ENCODE measurements around the gene PHOSPHO2.
A peak's percentile ranks its signal among the peaks of the same experiment; 100 is the strongest.
"Not testable (repeated sequence)": the region's sequence is repeated elsewhere in the genome, so short reads cannot be mapped to it uniquely, and the experiment has no call there.

The PHOSPHO2 gene

DNA sequence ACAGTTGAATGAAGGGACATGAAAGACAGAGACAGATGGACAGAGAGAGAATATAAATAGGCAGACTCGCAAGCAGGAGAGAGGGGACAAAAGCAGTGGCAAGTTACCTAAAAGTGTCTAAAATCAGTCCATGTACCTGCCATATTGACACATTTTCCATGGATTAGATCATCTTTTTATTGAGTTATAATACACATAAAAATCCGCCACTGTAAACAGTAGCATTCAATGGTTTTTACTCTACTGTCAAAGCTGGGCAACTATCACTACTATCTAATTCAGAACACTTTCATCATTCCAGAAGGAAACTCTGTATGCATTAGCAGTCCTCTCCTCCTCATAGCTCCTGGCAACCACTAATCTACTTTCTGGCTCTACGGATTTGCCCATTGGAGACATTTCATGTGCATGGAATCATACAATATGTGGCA is 10.1 kb upstream of the PHOSPHO2 start:
- DNase-seq (ENCODE audit: low spot score): no peak

DNA sequence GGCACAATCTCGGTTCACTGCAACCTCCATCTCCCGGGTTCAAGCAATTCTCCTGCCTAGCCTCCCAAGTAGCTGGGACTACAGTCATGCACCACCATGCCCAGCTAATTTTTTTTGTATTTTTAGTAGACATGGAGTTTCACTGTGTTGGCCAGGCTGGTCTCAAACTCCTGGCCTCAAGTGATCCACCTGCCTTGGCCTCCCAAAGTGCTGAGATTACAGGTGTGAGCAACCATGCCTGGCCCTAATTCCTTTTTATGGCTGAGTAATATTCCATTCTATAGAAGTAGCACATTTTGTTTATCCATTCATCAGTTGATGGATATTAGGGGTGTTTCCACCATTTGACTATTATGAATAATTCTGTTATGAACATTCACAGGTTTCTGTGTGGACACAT is 9.6 kb upstream of the PHOSPHO2 start:
- DNase-seq (ENCODE audit: low spot score): not testable (repeated sequence)

DNA sequence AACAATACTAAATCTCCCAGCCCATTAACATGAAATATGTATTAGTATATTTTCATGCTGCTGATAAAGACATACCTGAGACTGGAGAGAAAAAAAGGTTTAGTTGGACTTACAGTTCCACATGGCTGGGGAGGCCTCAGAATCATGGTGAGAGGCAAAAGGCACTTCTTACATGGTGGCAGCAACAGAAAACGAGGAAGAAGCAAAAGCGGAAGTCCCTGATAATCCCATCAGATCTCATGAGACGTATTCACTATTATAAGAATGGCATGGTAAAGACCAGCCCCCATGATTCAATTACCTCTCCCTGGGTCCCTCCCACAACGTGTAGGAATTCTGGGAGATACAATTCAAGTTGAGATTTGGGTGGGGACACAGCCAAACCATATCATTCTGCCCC is 7.4 kb upstream of the PHOSPHO2 start:
- DNase-seq (ENCODE audit: low spot score): not testable (repeated sequence)

DNA sequence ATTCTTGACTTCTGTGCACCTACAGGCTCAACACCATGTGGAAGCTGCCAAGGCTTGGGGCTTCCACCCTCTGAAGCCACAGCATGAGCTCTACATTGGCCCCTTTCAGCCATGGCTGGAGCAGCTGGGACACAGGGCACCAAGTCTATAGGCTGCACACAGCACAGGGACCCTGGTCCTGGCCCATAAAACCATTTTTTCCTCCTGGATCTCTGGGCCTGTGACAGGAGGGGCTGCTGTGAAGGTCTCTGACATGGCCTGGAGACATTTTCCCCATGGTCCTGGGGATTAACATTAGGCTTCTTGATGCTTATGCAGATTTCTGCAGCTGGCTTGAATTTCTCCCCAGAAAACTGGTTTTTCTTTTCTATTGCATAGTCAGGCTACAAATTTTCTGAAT is 6.3 kb upstream of the PHOSPHO2 start:
- DNase-seq (ENCODE audit: low spot score): not testable (repeated sequence)

DNA sequence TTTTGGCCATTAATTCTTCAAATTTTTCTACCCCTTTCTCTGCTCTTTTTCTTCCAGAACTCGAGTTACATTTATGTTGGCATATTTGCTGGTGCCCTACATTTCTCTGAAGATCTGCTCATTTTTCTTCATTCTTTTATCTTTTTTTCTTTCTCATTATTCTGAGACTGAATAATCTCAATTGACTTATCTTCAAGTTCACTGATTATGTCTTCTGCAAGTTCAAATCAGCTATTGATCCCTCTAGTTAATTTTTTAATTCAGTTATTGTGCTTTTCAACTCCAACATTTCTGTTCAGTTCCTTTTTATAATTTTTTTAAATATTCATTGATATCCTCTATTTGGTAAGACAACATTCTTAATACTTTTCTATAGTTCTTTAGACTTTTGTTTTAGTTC is 3.3 kb upstream of the PHOSPHO2 start:
- no peak for DNase-seq (ENCODE audit: low spot score)

DNA sequence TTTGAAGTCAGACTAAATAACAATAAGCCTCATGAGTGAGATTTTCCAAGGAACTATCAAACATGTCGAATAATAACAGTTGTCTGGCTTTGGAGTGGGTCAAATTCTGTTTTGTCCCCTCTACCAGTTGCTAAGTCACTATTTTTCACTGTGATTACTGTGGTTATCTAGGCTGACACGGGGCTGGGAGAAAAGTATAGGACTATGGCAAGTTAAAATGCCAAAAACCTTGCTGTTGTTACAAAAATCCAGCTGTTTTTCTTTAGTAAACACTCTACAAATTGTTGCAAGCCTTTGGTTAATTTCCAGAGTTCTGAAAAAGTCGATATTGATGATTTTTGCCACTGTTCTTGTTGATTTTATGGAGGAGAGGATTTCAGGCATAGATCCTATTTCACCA is 1.6 kb upstream of the PHOSPHO2 start:
- no peak for DNase-seq (ENCODE audit: low spot score)

DNA sequence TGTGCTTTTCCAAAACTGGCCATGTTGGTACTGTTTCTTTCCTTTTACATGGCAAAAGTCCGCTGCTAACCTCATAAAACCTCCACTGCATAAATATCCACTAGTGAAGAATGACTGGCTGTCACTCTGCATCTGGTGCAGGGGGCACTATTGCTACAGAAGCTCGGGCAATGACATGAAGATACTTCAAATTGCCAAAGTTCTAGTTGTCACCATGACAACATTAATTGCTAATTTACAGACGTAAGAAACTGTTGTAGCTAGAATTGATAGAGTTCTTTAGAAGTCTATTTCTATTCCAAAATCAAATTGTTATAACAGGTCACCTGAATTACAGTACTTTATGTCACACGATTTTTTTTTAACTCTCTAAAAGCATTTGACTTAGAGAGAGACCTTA is 909 bp upstream of the PHOSPHO2 start:
- DNase-seq (ENCODE audit: low spot score): no peak

DNA sequence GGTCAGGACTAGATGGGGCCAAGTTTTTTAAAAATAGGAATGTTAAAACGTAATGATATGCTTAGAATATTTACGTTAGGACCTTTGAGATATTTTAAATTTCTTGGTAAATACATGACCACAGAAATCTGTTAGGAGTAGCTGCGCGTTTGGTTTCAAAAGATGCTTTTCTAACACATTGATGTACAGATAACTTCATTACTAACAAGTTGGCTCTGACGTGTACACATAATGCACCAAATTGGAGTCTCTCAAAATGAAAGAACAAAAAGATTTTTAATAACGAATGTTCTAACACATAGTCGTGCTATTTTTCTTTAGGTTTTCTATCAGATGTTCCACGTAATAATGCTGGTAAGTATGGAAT is 608 bp downstream of the PHOSPHO2 start:
- DNase-seq (ENCODE audit: low spot score): no peak

DNA sequence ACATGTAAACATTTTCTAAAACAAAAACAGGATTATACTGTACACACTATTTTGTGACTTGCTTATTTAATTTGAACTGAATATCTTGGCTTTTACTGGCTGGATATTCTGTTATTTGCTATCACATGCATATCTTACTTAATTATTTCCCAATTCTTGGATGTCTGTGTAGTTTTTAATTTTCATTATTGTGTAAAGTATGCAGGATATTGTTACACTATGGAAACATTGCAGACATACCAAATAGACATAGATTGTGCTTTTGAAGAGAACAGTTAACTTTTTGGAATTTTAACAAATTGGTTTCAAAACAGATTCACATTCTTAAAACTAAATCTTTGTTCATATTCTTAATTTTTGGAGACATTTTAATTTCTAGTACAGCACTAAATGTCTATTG is 2.1 kb downstream of the PHOSPHO2 start:
- no peak for DNase-seq (ENCODE audit: low spot score)

DNA sequence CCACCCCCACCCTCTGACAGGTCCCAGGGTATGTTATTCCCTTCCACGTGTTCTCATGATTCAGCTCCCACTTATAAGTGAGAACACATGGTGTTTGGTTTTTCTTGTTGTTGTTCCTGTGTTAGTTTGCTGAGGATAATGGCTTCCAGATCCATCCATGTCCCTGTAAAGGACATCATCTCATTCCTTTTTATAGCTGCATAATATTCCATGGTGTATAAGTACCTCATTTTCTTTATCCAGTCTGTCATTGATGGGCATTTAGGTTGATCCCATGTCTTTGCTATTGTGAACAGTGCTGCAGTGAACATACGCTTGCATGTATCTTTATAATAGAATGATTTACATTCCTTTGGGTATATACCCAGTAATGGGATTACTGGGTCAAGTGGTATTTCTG is 4.9 kb downstream of the PHOSPHO2 start:
- not testable (repeated sequence) for DNase-seq (ENCODE audit: low spot score)

DNA sequence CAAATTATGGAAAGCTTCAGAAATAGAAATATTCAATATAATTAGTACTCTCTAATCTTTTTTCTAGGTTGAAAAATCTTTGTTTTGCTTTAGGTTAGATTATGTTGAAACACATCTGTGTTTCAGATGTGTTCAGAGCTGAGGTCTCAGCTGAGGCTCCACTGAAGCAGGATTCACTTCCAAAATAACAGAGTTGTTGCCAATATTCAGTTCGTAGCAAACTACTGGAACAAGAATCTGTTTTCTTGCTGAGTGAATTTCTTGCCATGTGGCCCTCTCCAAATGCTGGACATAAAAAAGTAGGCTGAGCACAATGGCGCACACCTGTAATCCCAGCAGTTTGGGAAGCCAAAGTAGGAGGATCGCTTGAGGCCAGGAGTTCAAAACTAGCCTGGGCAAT is 8.7 kb downstream of the PHOSPHO2 start:
- no peak for DNase-seq (ENCODE audit: low spot score)

DNA sequence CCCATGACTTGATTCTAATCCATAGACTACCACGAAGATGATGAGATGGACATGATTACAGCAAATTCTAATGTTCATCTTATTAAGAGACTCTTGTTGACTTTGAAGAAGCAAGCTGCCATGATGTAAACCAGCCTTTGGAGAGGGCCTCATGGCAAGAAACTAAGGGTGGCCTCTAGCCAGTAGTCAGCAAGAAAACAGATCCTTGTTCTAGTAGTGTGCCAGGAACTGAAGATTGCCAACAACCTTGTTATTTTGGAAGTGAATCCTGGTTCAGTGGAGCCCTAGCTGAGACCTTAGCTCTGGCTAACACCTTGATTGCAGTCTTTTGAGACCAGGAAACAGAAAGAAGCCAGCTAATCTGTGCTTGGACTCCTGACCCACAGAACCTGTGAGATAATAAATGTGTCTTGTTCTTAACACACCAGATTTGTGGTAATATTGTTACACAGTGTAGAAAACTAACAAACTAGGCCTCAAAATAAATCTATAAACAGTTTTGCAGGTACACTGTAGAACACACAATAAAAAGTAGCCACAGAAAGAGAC is 10.0 kb downstream of the PHOSPHO2 start:
- no peak for DNase-seq (ENCODE audit: low spot score)

DNA sequence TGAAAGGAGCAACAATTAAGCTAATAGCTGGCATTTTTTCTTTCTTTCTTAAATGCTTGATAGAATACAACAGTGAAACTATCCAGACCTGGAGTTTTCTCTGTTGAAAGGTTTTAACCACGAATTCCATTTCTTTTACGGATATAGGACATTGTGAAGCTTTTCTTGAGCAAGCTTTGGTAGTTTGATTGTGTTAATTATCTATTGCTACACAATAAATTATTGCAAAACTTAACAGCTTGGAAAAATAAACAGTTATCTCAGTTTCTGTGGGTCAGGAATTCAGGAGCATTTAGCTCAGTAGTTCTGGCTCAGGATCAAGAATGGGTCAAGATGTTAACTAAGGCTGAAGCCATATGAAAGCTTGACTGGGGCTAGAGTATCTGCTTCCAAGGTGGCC is 11.7 kb downstream of the PHOSPHO2 start:
- DNase-seq (ENCODE audit: low spot score): no peak

DNA sequence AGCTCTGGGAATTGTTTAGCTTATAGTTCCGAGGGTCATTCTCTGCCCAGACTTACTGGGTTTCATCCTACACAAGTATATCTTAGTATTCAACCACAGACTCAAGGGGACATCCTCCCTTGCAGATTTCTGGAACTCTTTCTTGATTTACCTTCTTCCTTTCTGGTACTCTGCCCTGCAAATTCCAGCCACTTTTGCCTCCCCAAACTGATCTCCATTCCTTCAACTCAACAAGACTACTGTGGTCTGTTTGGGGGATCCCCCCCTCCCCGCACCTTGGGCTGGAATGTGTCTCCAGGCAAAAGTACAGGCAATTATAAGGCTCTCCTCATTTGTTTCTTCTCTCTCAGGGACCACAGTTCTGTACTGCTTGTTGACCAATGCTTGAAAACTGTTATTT is 13.4 kb downstream of the PHOSPHO2 start:
- no peak for DNase-seq (ENCODE audit: low spot score)

DNA sequence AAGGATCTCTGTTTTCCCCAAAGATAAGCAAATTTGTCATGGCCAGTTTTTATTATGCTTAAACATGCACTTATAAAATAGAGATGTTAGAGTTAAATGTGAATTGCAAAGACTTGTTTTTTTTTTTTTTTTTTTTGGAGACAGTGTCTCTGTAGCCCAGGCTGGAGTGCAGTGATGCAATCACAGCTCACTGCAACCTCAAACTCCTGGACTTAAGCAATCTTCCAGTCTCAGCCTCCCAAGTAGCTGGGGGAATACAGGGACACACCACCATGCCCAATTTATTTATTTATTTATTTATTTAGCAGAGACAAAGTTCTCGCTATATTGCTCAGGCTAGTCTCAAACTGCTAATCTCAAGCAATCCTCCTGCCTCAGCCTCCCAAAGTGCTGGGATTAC is 15.1 kb downstream of the PHOSPHO2 start:
- DNase-seq (ENCODE audit: low spot score): no peak

DNA sequence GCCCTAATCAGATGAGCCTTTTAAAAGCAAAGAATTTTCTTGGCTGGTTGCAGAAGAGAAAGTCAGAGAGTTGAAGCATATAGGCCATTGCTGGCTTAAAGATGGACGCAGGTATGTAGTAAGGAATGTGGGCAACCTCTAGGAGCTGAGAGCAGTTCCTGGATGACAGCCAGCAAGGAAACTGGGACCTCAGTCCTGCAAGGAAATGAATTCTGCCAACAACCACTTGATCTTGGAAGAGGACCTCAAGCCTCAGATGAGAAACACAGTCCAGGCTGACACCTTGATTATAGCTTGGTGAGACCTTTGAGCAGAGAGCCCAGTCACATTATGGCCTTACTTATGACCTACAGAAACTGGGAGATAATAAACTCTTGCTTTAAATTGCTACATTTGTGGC is 15.7 kb downstream of the PHOSPHO2 start:
- DNase-seq (ENCODE audit: low spot score): no peak

DNA sequence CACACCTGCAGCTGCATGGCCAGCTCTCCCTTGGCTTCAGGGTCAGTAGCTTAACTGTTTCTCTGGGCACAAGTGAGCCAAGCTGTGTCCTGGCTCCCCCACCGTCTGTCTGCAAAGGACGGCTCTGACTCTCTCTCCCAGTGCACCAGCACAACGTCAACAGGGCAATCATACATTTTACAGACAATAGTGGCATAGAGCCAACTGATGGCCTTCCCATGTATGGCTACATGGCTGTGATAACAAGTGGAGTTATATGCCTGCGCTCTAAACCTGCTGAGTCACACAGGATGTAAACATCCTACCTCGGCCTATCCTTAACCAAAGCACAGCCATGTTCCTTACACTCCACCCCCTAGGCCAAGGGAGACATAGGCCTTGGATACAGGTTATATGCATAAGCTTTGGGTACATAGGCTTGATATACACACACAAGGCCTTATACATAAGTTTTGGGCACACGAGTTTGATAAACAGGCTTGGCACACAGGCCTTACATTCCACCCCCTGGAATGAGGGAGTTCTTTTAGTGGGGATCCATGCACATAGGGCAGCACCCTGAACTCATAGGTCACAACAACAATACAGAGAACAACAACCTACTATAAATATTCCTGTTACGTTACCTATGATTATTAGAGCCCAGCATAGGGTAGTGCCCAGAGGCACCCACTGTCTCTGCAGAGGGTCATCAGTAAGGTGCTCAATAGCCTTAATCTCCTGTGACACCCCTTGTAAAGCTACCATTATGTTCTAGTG is 17.7 kb downstream of the PHOSPHO2 start:
- DNase-seq (ENCODE audit: low spot score): no peak

DNA sequence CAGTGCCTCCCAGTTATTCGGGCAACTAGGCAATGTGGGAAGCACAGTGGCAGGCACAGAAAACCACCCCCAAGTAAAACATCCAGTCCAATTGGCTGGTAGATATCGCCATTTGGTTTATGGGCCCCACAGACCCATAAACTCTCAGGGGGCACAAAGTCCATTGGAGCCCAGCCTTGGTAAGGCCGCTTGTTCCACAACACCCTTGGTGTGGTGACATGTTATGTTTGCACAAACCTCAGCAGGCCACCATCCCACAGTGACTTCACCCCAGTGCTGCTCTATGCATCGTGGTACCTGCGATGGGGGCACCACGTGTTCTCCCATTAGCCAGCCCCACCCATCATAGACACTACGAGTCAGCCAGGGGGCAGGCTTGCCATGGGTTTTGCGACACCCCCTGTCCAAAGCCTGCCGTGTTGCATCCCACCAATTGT is 18.5 kb downstream of the PHOSPHO2 start:
- no peak for DNase-seq (ENCODE audit: low spot score)

DNA sequence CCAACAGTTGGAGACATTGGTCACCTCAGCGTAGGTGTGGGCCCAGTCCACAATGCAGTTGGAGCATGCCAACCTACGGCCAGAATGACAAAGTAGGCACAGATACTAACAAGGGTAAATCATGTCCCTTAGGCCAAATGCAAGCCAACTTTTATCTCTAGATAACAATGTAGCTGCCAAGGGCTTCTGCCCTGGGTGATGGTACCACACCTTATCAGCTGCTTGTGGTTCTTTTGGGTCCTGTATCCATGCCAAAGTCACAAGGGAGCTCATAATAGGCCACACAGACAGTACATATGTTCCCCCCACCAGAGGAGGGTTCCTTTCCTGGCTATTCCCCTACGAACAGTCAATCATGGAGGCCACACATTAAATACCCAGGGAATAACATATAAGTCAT is 19.1 kb downstream of the PHOSPHO2 start:
- DNase-seq (ENCODE audit: low spot score): no peak

DNA sequence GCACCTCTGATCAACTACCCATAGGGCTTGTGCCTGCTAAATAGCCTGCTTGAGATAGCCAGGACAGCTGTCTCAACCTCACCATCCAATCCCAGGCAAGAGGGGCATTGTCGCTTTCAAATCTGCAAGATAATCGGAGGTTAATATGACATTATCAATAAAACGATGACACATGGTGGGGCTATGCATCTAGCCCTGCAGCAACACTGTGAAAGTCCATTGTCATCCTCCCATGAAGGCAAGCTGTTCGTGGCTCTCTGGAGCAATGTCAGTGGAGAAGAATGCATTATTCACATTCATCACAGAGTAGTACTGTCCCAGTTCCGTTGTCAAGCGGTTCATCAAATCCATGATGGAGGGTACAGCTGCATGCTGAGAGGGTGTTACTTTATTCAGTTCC is 20.4 kb downstream of the PHOSPHO2 start:
- DNase-seq (ENCODE audit: low spot score): no peak

DNA sequence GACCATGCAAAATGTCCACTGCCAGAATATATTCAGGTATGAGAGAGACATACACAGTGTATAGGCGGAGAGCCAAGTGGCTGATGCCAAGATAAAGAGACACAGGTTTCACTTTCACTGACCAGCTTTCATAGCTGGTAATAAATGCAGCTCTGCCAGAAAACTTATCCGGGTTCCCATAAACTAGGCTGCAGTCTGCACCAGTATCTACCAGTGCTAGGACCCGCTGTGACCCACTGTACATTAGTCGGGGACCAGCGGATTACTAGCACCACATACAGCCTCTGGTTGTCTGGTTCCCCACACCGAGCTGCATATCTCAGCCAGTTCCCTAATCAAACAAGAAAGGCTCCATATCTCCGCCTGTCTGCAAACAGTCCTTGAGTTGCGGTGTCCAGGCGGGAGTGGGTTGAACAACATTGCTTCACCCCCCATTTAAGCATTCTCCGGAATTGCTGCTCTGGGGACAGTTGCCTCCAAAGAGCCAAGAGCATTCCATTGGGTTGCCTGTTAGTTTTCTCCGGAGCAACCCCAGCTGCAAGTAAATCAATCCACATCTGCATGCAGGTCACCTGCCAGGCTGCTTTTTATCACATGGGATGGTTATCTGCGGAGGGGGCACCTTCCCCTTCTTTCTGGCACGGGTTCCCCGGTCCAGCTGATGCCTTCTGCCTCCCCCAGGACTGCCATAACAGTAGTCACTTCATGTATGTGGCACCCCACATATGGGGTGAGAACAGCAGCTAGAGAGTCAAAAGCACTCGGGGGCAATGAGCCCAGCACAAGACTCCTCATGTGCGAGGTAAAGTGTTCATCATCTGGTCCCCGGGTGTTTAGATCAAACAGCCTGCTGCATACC is 21.3 kb downstream of the PHOSPHO2 start:
- peak; percentile 32 for DNase-seq (ENCODE audit: low spot score)

DNA sequence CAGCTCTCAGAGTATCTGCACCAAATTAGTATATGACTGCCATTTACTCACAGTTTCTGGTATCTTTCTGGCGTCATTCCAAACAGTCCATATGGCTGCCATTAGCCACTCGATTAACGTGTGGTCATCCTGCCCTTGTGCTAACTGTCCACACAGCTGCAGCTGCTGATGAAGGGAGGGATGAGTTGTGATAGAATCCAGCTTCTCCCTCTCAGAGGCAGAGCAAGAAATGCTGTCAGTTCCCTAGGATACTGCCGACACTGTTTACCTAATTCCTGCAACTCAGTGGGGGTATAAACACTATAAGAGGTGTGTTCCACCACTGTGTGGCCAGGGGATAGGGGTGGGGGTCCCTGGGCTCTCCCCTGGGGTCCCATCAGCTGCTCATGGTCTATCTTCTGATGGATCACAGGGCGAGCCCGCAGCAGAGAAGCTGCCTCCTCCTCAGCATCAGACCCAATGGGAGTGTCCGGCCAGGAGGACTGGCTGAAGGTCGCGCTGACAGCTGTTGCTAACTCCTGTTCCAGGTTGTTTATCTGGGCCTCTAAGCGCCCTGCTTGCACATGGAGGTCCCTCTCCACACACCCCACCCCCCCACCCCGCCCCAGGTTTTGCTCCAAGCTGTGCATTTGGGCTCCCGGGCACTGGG is 22.1 kb downstream of the PHOSPHO2 start:
- peak; percentile 42 for DNase-seq (ENCODE audit: low spot score)
